GM21576 (cell line): ENCODE results near the gene FAM53B.

Experiments used
- ATAC-seq: cut with Tn5 transposase; IDR thresholded peaks from one replicate; pipeline ENCODE4 v1.9.1; 2021; ENCODE audit warnings: mild to moderate bottlenecking, moderate library complexity; ENCODE audit not compliant: unreplicated experiment

Gene FAM53B

GRCh38 chr10:124639206-124639605, 105.0 kb downstream of the FAM53B start:
- no peak for ATAC-seq

- no peak for ATAC-seq
These were observed 106.4 kb downstream of the FAM53B start for GRCh38 chr10:124637746-124638145.

- no peak for ATAC-seq
These were observed 107.0 kb downstream of the FAM53B start for GRCh38 chr10:124637091-124637700.

GRCh38 chr10:124636271-124636995, 107.7 kb downstream of the FAM53B start:
- ATAC-seq, result no peak

GRCh38 chr10:124632566-124632965, 111.6 kb downstream of the FAM53B start:
- ATAC-seq, result no peak

- ATAC-seq, result no peak
These were observed 112.1 kb downstream of the FAM53B start for GRCh38 chr10:124632064-124632531.

- no peak for ATAC-seq
These were observed 113.6 kb downstream of the FAM53B start for GRCh38 chr10:124630551-124630950.

- ATAC-seq, result no peak
These were observed 114.3 kb downstream of the FAM53B start for GRCh38 chr10:124629842-124630241.

- no peak for ATAC-seq
These were observed 114.8 kb downstream of the FAM53B start for GRCh38 chr10:124629415-124629814.

- no peak for ATAC-seq
These were observed 115.5 kb downstream of the FAM53B start for GRCh38 chr10:124628676-124629021.

- ATAC-seq, result no peak
These were observed 116.1 kb downstream of the FAM53B start for GRCh38 chr10:124627866-124628675.

- peak; percentile 69 for ATAC-seq
These were observed 117.3 kb downstream of the FAM53B start for GRCh38 chr10:124626759-124627380.

GRCh38 chr10:124625831-124626238, 118.3 kb downstream of the FAM53B start:
- ATAC-seq, result no peak

- ATAC-seq, result no peak
These were observed 119.3 kb downstream of the FAM53B start for GRCh38 chr10:124624895-124625294.

GRCh38 chr10:124624466-124624865, 119.7 kb downstream of the FAM53B start:
- no peak for ATAC-seq

GRCh38 chr10:124624006-124624405, 120.2 kb downstream of the FAM53B start:
- no peak for ATAC-seq

- no peak for ATAC-seq
These were observed 121.2 kb downstream of the FAM53B start for GRCh38 chr10:124622866-124623536.

GRCh38 chr10:124622158-124622557, 122.0 kb downstream of the FAM53B start:
- ATAC-seq, result no peak

GRCh38 chr10:124621637-124622036, 122.5 kb downstream of the FAM53B start:
- no peak for ATAC-seq

GRCh38 chr10:124619802-124620490, 124.2 kb downstream of the FAM53B start:
- peak; percentile 39 for ATAC-seq
